Lower leg skin (tissue), 4 donors: ENCODE measurements around the gene DDX55. TPM values are rescaled to one million over a fixed set of nuclear protein-coding genes. Genes with fewer than 3 reads are reported as not detected.
A peak's percentile ranks its signal among the peaks of the same experiment; 100 is the strongest.

Source experiments
- DNase-seq, 2 donors: peaks; one replicate each; pipeline ENCODE4 v3.0.0-alpha.2; 2019; ENCODE audit warnings: low spot score in 2 of 2
- H3K4me3 ChIP-seq: fragments of 200-600 bp; sonication (generic); 2 replicates; pipeline ENCODE4 v1.5.1; 2017; ENCODE audit warnings: mild to moderate bottlenecking, low read depth; ENCODE audit not compliant: poor library complexity, severe bottlenecking
- CTCF ChIP-seq, 3 donors: fragments of 450-650 bp; IDR thresholded peaks; one replicate each; pipeline ENCODE4 v1.5.1; 2016; ENCODE audit warnings: antibody characterized with exemption in 3 of 3, mild to moderate bottlenecking in 3 of 3, moderate library complexity in 2 of 3
- POLR2A ChIP-seq, 2 donors: fragments of 450-650 bp; IDR thresholded peaks; one replicate each; pipeline ENCODE4 v1.6.1; 2016 to 2017; ENCODE audit warnings: antibody characterized with exemption in 2 of 2, mild to moderate bottlenecking in 1 of 2, moderate library complexity in 1 of 2
- WGBS, 2 donors: methylation state at CpG; one replicate each; pipeline ENCODE4 v1.1.5; 2018; 5-methylcytosine and 5-hydroxymethylcytosine counted together
- intact Hi-C: fragments of 100-400 bp; cut with DNase I; formaldehyde crosslinking; loops from one replicate; pipeline ENCODE4 v1.15.0; 2023; ENCODE audit warnings: low total_unique reads
- total RNA-seq, 4 donors: library from RNA; depleted of rRNA; stranded (reverse); fragments of >200 nt; gene quantifications; one replicate each; pipeline ENCODE4 v1.1.0, GENCODE V29; 2016

The DDX55 gene
- total RNA-seq, 4 donors from 2014 or later = 15.7 to 67.6 (median 21.0) TPM

- intact Hi-C loops = no loop called here
- TF ChIP-seq CTCF (IDR thresholded peaks at IDR 0.05) = no peak
- TF ChIP-seq POLR2A (IDR thresholded peaks at IDR 0.05) = no peak
- DNase-seq = no peak
- WGBS, 2 donors = 91 to 92% methylated on average over 9 of the region's 9 CpGs
- H3K4me3 ChIP-seq = no peak overlapping the region
These were observed 55.3 kb downstream of the DDX55 start for GRCh38 chr12:123657211-123657610.

GRCh38 chr12:123659996-123660727, 58.3 kb downstream of the DDX55 start:
- H3K4me3 ChIP-seq = no peak overlapping the region
- intact Hi-C loops = no loop called here
- TF ChIP-seq POLR2A (IDR thresholded peaks at IDR 0.05) (no peak), CTCF (IDR thresholded peaks at IDR 0.05) (no peak)
- peak in 1 of 2 donors; percentile 25 for DNase-seq
- WGBS, 2 donors = 51% methylated on average over 5 of the region's 5 CpGs

- intact Hi-C loops = no loop called here
These were observed 65.9 kb downstream of the DDX55 start for GRCh38 chr12:123667771-123668170.

More at GRCh38 chr12:123667771-123668170, 65.9 kb downstream of the DDX55 start:
- WGBS, 2 donors = 52 to 68% methylated on average over 8 of the region's 8 CpGs
- no peak for DNase-seq
- TF ChIP-seq POLR2A (IDR thresholded peaks at IDR 0.05) (no peak), CTCF (IDR thresholded peaks at IDR 0.05) (no peak)
- H3K4me3 ChIP-seq = no peak overlapping the region

Other genes with a start within 250 kb of the DDX55 start
- gene SBNO1, start 237.3 kb upstream of the DDX55 start, total RNA-seq = 10 to 100 TPM; 18.6 to 22.3 (median 20.8) TPM
- 10 to 100 TPM; 49.3 to 69.3 (median 62.5) TPM for gene KMT5A, start 218.0 kb upstream of the DDX55 start, total RNA-seq
- gene RILPL2, start 165.4 kb upstream of the DDX55 start, total RNA-seq = 1 to 10 TPM; 2.8 to 5.6 (median 4.2) TPM
- 10 to 100 TPM; 15.6 to 43.1 (median 22.9) TPM for gene SNRNP35, start 144.0 kb upstream of the DDX55 start, total RNA-seq
- gene RILPL1, start 68.4 kb upstream of the DDX55 start, total RNA-seq = 10 to 100 TPM; 12.0 to 27.9 (median 15.4) TPM
- 100 to 1,000 TPM in 2 of 4 donors, 10 to 100 TPM in 2; 64.9 to 114 (median 96.5) TPM for gene TMED2, start 17.5 kb upstream of the DDX55 start, total RNA-seq
- gene EIF2B1, start 31.6 kb downstream of the DDX55 start, total RNA-seq = 100 to 1,000 TPM; 131 to 159 (median 146) TPM
- gene GTF2H3, start 31.7 kb downstream of the DDX55 start, total RNA-seq = 10 to 100 TPM; 18.8 to 49.4 (median 22.2) TPM
- 10 to 100 TPM in 3 of 4 donors, 1 to 10 TPM in 1; 9.2 to 14.6 (median 10.7) TPM for gene TCTN2, start 69.0 kb downstream of the DDX55 start, total RNA-seq
- 10 to 100 TPM; 30.1 to 59.4 (median 33.0) TPM for gene ATP6V0A2, start 110.3 kb downstream of the DDX55 start, total RNA-seq
- gene DNAH10, start 160.2 kb downstream of the DDX55 start, total RNA-seq = under 1 TPM in 3 of 4 donors, not detected in 1; 0.02 to 0.27 (median 0.06) TPM